GM20000 (cell line): ENCODE data around the gene PROB1.

Experiments used
- DNase-seq: peaks from one replicate; pipeline ENCODE4 v3.0.0; 2012; ENCODE audit warnings: low spot score
- TF ChIP-seq, protein P1 (sequence below): IDR thresholded peaks from 2 replicates; pipeline ENCODE4 v1.5.1; 2012; ENCODE audit warnings: mild to moderate bottlenecking, control low read depth; ENCODE audit errors: extremely low read depth, missing control alignments

PROB1 gene

DNA sequence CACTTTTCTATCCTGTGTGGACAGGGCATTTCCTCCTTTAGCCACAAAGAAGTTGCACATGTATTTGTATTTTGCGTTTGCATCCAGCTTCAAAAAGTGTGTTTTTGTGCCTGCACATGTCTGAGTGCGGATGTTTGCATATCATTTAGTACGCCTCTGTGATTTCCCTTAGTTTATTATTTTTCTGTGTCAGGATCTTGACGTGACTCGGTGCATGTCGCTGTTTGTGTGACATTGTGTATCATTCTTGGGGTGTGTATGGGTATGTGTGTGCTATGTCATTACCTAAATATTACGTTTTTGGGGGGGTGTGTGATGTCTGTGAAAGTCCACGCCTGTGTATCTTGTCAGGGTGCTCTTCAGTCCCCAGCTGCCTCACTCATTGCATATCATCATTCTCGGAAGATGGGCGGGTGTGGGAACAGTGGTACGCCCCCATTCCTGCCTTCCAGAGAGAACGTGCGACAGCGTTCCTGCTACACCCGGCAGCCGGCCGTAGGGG, 53.7 kb downstream of the PROB1 start:
- TF ChIP-seq, protein P1, sequence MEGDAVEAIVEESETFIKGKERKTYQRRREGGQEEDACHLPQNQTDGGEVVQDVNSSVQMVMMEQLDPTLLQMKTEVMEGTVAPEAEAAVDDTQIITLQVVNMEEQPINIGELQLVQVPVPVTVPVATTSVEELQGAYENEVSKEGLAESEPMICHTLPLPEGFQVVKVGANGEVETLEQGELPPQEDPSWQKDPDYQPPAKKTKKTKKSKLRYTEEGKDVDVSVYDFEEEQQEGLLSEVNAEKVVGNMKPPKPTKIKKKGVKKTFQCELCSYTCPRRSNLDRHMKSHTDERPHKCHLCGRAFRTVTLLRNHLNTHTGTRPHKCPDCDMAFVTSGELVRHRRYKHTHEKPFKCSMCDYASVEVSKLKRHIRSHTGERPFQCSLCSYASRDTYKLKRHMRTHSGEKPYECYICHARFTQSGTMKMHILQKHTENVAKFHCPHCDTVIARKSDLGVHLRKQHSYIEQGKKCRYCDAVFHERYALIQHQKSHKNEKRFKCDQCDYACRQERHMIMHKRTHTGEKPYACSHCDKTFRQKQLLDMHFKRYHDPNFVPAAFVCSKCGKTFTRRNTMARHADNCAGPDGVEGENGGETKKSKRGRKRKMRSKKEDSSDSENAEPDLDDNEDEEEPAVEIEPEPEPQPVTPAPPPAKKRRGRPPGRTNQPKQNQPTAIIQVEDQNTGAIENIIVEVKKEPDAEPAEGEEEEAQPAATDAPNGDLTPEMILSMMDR = no peak
- DNase-seq = no peak
